ENCODE measurements around the gene ARSA.

The ARSA gene

DNA sequence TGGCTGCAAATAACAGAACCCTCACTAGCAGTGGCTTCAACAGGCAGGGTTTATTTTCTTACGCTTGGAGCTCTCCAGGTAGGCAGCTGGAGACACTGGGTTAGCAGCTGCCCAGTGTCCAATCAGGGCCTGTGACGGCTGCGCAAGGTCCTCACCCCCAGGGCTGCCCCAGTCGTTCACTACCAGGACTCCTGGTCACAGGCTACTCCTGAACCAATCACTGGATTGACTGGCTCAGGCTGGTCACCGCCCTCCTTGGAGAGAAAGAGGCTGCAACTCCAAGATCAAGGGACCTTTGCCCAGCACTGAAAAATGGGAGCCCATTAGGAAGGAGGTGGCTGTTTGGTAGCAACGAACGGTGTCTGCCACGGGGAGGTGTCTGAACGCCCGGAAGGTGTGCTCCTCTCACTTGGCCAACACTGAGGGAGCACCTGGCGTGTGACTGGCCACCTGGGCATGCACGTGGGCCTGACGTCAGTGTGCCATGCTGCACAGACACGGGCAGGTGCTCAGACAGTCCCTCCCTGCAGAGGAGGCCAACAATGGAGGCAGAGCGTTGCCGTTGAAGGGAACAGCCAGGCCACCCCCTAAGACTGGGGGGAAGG is 5.1 kb downstream of the ARSA start:
- ATAC-seq: no peak
- TF ChIP-seq ZNF8 (CRISPR knock-in tag; IDR thresholded peaks at IDR 0.05): no peak
- TF ChIP-seq PPARA (CRISPR knock-in tag; IDR thresholded peaks at IDR 0.05; ENCODE audit: borderline replicate concordance): no peak
- no peak for TF ChIP-seq GLIS3 (CRISPR knock-in tag; IDR thresholded peaks at IDR 0.05)
- no peak for TF ChIP-seq CSDC2 (CRISPR knock-in tag; IDR thresholded peaks at IDR 0.05)
- TF ChIP-seq, protein P1, sequence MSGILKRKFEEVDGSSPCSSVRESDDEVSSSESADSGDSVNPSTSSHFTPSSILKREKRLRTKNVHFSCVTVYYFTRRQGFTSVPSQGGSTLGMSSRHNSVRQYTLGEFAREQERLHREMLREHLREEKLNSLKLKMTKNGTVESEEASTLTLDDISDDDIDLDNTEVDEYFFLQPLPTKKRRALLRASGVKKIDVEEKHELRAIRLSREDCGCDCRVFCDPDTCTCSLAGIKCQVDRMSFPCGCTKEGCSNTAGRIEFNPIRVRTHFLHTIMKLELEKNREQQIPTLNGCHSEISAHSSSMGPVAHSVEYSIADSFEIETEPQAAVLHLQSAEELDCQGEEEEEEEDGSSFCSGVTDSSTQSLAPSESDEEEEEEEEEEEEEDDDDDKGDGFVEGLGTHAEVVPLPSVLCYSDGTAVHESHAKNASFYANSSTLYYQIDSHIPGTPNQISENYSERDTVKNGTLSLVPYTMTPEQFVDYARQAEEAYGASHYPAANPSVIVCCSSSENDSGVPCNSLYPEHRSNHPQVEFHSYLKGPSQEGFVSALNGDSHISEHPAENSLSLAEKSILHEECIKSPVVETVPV (CRISPR knock-in tag; IDR thresholded peaks at IDR 0.05): no peak
- TF ChIP-seq, protein P2, sequence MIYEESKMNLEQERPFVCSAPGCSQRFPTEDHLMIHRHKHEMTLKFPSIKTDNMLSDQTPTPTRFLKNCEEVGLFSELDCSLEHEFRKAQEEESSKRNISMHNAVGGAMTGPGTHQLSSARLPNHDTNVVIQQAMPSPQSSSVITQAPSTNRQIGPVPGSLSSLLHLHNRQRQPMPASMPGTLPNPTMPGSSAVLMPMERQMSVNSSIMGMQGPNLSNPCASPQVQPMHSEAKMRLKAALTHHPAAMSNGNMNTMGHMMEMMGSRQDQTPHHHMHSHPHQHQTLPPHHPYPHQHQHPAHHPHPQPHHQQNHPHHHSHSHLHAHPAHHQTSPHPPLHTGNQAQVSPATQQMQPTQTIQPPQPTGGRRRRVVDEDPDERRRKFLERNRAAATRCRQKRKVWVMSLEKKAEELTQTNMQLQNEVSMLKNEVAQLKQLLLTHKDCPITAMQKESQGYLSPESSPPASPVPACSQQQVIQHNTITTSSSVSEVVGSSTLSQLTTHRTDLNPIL (CRISPR knock-in tag; IDR thresholded peaks at IDR 0.05; ENCODE audit: low read depth): no peak
- no peak for TF ChIP-seq RARB (CRISPR knock-in tag; IDR thresholded peaks at IDR 0.05)
- no peak for TF ChIP-seq SNAI2 (CRISPR knock-in tag; IDR thresholded peaks at IDR 0.05)
- no peak for TF ChIP-seq ARNTL (CRISPR knock-in tag; IDR thresholded peaks at IDR 0.05; ENCODE audit: borderline replicate concordance, low read depth)
- TF ChIP-seq OSR1 (CRISPR knock-in tag; IDR thresholded peaks at IDR 0.05): no peak
- no peak for TF ChIP-seq ZFP30 (CRISPR knock-in tag; IDR thresholded peaks at IDR 0.05)
- no peak for TF ChIP-seq TCF4 (CRISPR knock-in tag; IDR thresholded peaks at IDR 0.05; ENCODE audit: borderline replicate concordance)
- no peak for TF ChIP-seq ISL1 (CRISPR knock-in tag; IDR thresholded peaks at IDR 0.05)
- TF ChIP-seq, protein P3, sequence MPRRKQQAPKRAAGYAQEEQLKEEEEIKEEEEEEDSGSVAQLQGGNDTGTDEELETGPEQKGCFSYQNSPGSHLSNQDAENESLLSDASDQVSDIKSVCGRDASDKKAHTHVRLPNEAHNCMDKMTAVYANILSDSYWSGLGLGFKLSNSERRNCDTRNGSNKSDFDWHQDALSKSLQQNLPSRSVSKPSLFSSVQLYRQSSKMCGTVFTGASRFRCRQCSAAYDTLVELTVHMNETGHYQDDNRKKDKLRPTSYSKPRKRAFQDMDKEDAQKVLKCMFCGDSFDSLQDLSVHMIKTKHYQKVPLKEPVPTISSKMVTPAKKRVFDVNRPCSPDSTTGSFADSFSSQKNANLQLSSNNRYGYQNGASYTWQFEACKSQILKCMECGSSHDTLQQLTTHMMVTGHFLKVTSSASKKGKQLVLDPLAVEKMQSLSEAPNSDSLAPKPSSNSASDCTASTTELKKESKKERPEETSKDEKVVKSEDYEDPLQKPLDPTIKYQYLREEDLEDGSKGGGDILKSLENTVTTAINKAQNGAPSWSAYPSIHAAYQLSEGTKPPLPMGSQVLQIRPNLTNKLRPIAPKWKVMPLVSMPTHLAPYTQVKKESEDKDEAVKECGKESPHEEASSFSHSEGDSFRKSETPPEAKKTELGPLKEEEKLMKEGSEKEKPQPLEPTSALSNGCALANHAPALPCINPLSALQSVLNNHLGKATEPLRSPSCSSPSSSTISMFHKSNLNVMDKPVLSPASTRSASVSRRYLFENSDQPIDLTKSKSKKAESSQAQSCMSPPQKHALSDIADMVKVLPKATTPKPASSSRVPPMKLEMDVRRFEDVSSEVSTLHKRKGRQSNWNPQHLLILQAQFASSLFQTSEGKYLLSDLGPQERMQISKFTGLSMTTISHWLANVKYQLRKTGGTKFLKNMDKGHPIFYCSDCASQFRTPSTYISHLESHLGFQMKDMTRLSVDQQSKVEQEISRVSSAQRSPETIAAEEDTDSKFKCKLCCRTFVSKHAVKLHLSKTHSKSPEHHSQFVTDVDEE (CRISPR knock-in tag; IDR thresholded peaks at IDR 0.05): no peak
- TF ChIP-seq ZFP3 (CRISPR knock-in tag; IDR thresholded peaks at IDR 0.05): no peak
- TF ChIP-seq ZNF565 (CRISPR knock-in tag; conservative IDR thresholded peaks at IDR 0.05; ENCODE audit: low read depth): no peak

DNA sequence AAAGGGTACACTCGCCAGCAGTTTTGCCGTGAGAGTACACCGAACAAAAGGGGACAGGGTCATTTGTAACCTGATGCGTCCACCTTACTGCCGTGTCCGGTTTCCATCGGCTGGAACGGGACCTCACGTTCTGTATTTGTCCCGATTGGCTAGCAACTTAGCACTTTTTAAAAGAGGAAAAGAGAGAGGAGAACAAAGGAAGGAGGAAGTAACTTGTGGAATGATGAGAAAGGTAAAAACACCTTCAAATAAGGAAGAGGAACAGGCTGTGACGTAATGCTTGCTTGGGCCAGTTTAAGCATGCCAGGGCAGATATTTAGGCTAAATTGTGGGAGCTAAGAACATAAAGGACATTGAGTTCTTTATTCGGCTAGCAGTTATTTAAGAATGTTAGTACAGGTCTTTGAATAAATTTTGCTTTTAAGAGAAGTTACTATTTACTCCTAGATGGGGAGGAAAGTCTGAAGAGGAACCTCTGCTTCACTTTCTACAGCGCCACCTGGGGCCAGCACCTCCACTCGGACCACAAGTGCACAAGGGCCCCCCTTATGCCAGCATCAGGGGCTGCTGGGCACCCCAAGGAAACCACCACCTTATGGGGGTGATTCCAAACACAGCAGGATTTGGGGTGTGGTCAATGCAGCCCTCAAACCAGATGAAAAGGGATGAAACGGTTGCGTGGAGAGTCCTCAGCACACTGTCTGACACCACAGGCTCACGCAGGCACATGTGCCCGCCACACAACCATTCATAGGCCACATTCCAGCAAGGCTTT is 5.8 kb downstream of the ARSA start:
- no peak for TF ChIP-seq TOX (CRISPR knock-in tag; IDR thresholded peaks at IDR 0.05; ENCODE audit: borderline replicate concordance)
- TF ChIP-seq, protein P2 (CRISPR knock-in tag; IDR thresholded peaks at IDR 0.05; ENCODE audit: low read depth): no peak
- TF ChIP-seq ZNF565 (CRISPR knock-in tag; conservative IDR thresholded peaks at IDR 0.05; ENCODE audit: low read depth): no peak
- TF ChIP-seq, protein P4, sequence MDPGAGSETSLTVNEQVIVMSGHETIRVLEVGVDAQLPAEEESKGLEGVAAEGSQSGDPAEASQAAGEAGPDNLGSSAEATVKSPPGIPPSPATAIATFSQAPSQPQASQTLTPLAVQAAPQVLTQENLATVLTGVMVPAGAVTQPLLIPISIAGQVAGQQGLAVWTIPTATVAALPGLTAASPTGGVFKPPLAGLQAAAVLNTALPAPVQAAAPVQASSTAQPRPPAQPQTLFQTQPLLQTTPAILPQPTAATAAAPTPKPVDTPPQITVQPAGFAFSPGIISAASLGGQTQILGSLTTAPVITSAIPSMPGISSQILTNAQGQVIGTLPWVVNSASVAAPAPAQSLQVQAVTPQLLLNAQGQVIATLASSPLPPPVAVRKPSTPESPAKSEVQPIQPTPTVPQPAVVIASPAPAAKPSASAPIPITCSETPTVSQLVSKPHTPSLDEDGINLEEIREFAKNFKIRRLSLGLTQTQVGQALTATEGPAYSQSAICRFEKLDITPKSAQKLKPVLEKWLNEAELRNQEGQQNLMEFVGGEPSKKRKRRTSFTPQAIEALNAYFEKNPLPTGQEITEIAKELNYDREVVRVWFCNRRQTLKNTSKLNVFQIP (CRISPR knock-in tag; IDR thresholded peaks at IDR 0.05; ENCODE audit: borderline replicate concordance, low read depth): no peak
- TF ChIP-seq, protein P1 (CRISPR knock-in tag; IDR thresholded peaks at IDR 0.05): no peak
- TF ChIP-seq ZNF70 (CRISPR knock-in tag; IDR thresholded peaks at IDR 0.05): no peak
- no peak for TF ChIP-seq ZFP3 (CRISPR knock-in tag; IDR thresholded peaks at IDR 0.05)
- no peak for TF ChIP-seq RARB (CRISPR knock-in tag; IDR thresholded peaks at IDR 0.05)
- no peak for TF ChIP-seq GLIS3 (CRISPR knock-in tag; IDR thresholded peaks at IDR 0.05)
- TF ChIP-seq PPARA (CRISPR knock-in tag; IDR thresholded peaks at IDR 0.05; ENCODE audit: borderline replicate concordance): no peak
- no peak for TF ChIP-seq ZNF8 (CRISPR knock-in tag; IDR thresholded peaks at IDR 0.05)
- no peak for TF ChIP-seq OSR1 (CRISPR knock-in tag; IDR thresholded peaks at IDR 0.05)
- ATAC-seq: peak; percentile 7; the same call in 1 of the 3 replicates

Data from SK-N-SH treated with all-trans-retinoic acid at 6 μM for 48 hours (cell line).